OCI-LY1 (cell line): ENCODE measurements around the gene RABGAP1.

Source experiments
- H2AFZ ChIP-seq: fragments of 200-600 bp; sonication (generic), shearing (Covaris generic); 2 replicates; pipeline ENCODE4 v1.6.0; 2014; ENCODE audit warnings: antibody characterized with exemption, mild to moderate bottlenecking, low read length
- H3F3A ChIP-seq: fragments of 200-600 bp; sonication (generic), shearing (Covaris generic); 2 replicates; pipeline ENCODE4 v1.6.0; 2014; ENCODE audit warnings: mild to moderate bottlenecking, antibody characterized with exemption, low read length, moderate library complexity; ENCODE audit not compliant: insufficient read depth
- H3K27ac ChIP-seq: fragments of 200-600 bp; sonication (generic); 2 replicates; pipeline ENCODE4 v1.5.1; 2014; ENCODE audit warnings: low read length, mixed run types, mild to moderate bottlenecking, low read depth; ENCODE audit not compliant: poor library complexity, severe bottlenecking
- H3K27me3 ChIP-seq: fragments of 200-600 bp; sonication (generic); 2 replicates; pipeline ENCODE4 v1.6.0; 2014; ENCODE audit warnings: antibody characterized with exemption, mild to moderate bottlenecking, low read length, moderate library complexity; ENCODE audit not compliant: insufficient read depth
- H3K36me3 ChIP-seq: fragments of 200-600 bp; sonication (generic); 2 replicates; pipeline ENCODE4 v1.6.1; 2014; ENCODE audit warnings: mild to moderate bottlenecking, antibody characterized with exemption, low read length, moderate library complexity, mixed read lengths; ENCODE audit not compliant: insufficient read depth
- H3K4me1 ChIP-seq: fragments of 200-600 bp; sonication (generic); 2 replicates; pipeline ENCODE4 v1.5.1; 2014; ENCODE audit warnings: mild to moderate bottlenecking, low read length, moderate library complexity; ENCODE audit not compliant: insufficient read depth, severe bottlenecking
- H3K4me2 ChIP-seq: fragments of 200-600 bp; sonication (generic), shearing (Covaris generic); 2 replicates; pipeline ENCODE4 v1.6.1; 2014; ENCODE audit warnings: low read length
- H3K4me3 ChIP-seq: fragments of 200-600 bp; sonication (generic); 2 replicates; pipeline ENCODE4 v1.5.1; 2014; ENCODE audit warnings: low read length, low read depth, mild to moderate bottlenecking, mixed read lengths; ENCODE audit not compliant: poor library complexity, severe bottlenecking
- H3K79me2 ChIP-seq: fragments of 200-600 bp; shearing (Covaris generic); 2 replicates; pipeline ENCODE4 v1.6.1; 2016; ENCODE audit warnings: mixed run types, low read length, mixed read lengths; ENCODE audit not compliant: insufficient read depth
- H3K9ac ChIP-seq: fragments of 200-600 bp; sonication (generic), shearing (Covaris generic); 2 replicates; pipeline ENCODE4 v1.6.1; 2014; ENCODE audit warnings: mild to moderate bottlenecking, low read length, mixed read lengths
- H3K9me2 ChIP-seq: fragments of 200-600 bp; sonication (generic), shearing (Covaris generic); 2 replicates; pipeline ENCODE4 v1.6.1; 2014; ENCODE audit warnings: low read depth, mild to moderate bottlenecking, low read length, mixed read lengths
- H3K9me3 ChIP-seq: fragments of 200-600 bp; shearing (Covaris generic); 2 replicates; pipeline ENCODE4 v1.6.1; 2014; ENCODE audit warnings: low read length, mixed read lengths
- H4K20me1 ChIP-seq: fragments of 200-600 bp; sonication (generic), shearing (Covaris generic); 2 replicates; pipeline ENCODE4 v1.6.0; 2016; ENCODE audit warnings: mild to moderate bottlenecking, low read length; ENCODE audit not compliant: insufficient read depth
- CTCF ChIP-seq: fragments of 200-600 bp; sonication (generic), shearing (Covaris generic); IDR thresholded peaks from 2 replicates; pipeline ENCODE4 v1.5.1; 2017; ENCODE audit warnings: mild to moderate bottlenecking, antibody characterized with exemption, low read length, moderate library complexity, mixed read lengths
- EZH2 ChIP-seq: fragments of 200-600 bp; sonication (generic), shearing (Covaris generic); IDR thresholded peaks from 2 replicates; pipeline ENCODE4 v1.8.0; 2017; ENCODE audit warnings: borderline replicate concordance, mixed run types, mild to moderate bottlenecking, antibody characterized with exemption, low read length, moderate library complexity, mixed read lengths

The RABGAP1 gene

GRCh38 chr9:123127512-123128075, 186.8 kb downstream of the RABGAP1 start:
- H3K9me2 ChIP-seq = no peaks in the 10 kb centered on the region
- H3K27ac ChIP-seq = no peak overlapping the region
- peaks cover 94% of the 10 kb centered on the region for H3K36me3 ChIP-seq
- no peaks in the 10 kb centered on the region for H3K79me2 ChIP-seq
- no peak overlapping the region for H3K9ac ChIP-seq
- H3K9me3 ChIP-seq = no peaks in the 10 kb centered on the region
- H2AFZ ChIP-seq = no peak overlapping the region
- no peak overlapping the region for H3K4me3 ChIP-seq
- H3K4me1 ChIP-seq = peaks cover 3% of the 10 kb centered on the region
- no peak for TF ChIP-seq CTCF
- no peak for TF ChIP-seq EZH2
- no peak overlapping the region for H3K4me2 ChIP-seq
- H3F3A ChIP-seq = no peaks in the 10 kb centered on the region
- H3K27me3 ChIP-seq = no peaks in the 10 kb centered on the region
- H4K20me1 ChIP-seq = no peaks in the 10 kb centered on the region

- TF ChIP-seq CTCF (no peak), EZH2 (no peak)
- H3K4me2 ChIP-seq = no peak overlapping the region
- no peak overlapping the region for H2AFZ ChIP-seq
- H3K4me3 ChIP-seq = no peak overlapping the region
- no peaks in the 10 kb centered on the region for H3K27me3 ChIP-seq
- H3K9me3 ChIP-seq = no peaks in the 10 kb centered on the region
- H3K79me2 ChIP-seq = no peaks in the 10 kb centered on the region
- no peaks in the 10 kb centered on the region for H4K20me1 ChIP-seq
- no peak overlapping the region for H3K27ac ChIP-seq
- peaks cover 91% of the 10 kb centered on the region for H3K36me3 ChIP-seq
- H3K4me1 ChIP-seq = peaks cover 13% of the 10 kb centered on the region
- H3K9me2 ChIP-seq = no peaks in the 10 kb centered on the region
- no peaks in the 10 kb centered on the region for H3F3A ChIP-seq
- H3K9ac ChIP-seq = no peak overlapping the region
These were observed 187.8 kb downstream of the RABGAP1 start for GRCh38 chr9:123128591-123128990.

- no peak overlapping the region for H2AFZ ChIP-seq
- H4K20me1 ChIP-seq = no peaks in the 10 kb centered on the region
- no peak overlapping the region for H3K4me3 ChIP-seq
- H3K27me3 ChIP-seq = no peaks in the 10 kb centered on the region
- H3K9me2 ChIP-seq = no peaks in the 10 kb centered on the region
- H3K27ac ChIP-seq = no peak overlapping the region
- TF ChIP-seq CTCF (no peak), EZH2 (no peak)
- H3K36me3 ChIP-seq = peaks cover 87% of the 10 kb centered on the region
- H3K9ac ChIP-seq = no peak overlapping the region
- H3K4me1 ChIP-seq = peaks cover 22% of the 10 kb centered on the region
- no peaks in the 10 kb centered on the region for H3K9me3 ChIP-seq
- H3K4me2 ChIP-seq = no peak overlapping the region
- H3K79me2 ChIP-seq = no peaks in the 10 kb centered on the region
- no peaks in the 10 kb centered on the region for H3F3A ChIP-seq
These were observed 188.6 kb downstream of the RABGAP1 start for GRCh38 chr9:123129423-123129822.
